ENCODE data around the gene ATP8B4.

GRCh38 chr15:50095938-50096821, 22.9 kb downstream of the ATP8B4 start:
- TF ChIP-seq CTCF (IDR thresholded peaks at IDR 0.05): no peak
- no peak for TF ChIP-seq POLR2A (IDR thresholded peaks at IDR 0.05)
- TF ChIP-seq POLR2AphosphoS5 (IDR thresholded peaks at IDR 0.05): no peak
